ENCODE measurements around the gene FAM219A. TPM values are rescaled to one million over a fixed set of nuclear protein-coding genes. Genes with fewer than 3 reads are reported as not detected.

FAM219A gene
- total RNA-seq, 2 experiments from 2014 or later = 6.5 to 12.7 TPM

DNA sequence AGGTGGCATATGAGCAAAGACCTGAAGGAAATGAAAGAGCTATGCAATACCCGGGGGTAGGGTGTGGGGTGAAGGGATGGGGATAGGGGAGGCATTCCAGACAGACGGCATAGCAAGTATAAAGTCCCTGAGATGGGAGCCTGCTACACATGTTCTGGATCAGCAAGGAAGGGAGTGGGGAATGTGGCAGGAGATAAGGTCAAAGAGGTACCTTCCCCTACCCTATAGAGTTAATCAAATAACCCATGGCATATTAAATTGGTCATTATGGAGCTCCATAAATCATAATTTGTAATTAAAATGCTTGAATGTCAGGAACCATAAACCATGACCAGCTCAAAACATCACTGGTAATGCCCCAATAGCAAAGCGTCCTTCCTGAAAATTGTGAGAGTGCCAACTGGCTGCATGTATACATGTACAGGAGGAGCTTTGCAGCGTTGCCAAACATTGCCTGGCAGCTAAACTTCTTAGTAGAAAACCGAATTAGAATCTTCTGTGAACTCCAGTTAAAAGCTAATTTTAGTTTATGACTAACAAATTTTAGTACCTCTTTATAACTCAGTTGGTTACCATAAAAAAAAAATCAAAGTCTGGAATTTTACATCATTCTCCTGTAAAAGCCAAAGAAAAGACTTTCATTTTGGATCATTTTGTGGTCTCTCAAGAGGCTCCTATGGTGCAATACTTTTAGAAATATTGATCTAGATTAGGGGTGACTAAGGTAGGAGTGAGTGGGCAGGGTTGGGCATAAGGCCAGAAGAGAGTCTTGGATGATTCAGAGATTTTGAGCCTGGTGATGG is 4.9 kb upstream of the FAM219A start:
- Histone ChIP-seq H4K20me1 (ENCODE audit: insufficient read depth, low read length) (no peaks in the 10 kb centered on the region), H3K4me1 (ENCODE audit: insufficient read depth, low read length, poor library complexity, severe bottlenecking) (peaks cover 6% of the 10 kb centered on the region), H3K9me2 (ENCODE audit: insufficient read depth, low read length) (no peaks in the 10 kb centered on the region), H3K79me2 (ENCODE audit: insufficient read depth, low read depth, low read length) (no peaks in the 10 kb centered on the region), H3K9me3 (ENCODE audit: low read length) (no peaks in the 10 kb centered on the region), H3K4me3 (ENCODE audit: low read depth, low read length, poor library complexity, severe bottlenecking) (no peak overlapping the region), H2AFZ (ENCODE audit: low read length) (no peak overlapping the region), H3K27ac (ENCODE audit: low read depth, low read length, poor library complexity, severe bottlenecking) (no peak overlapping the region), H3K4me2 (ENCODE audit: low read length) (no peak overlapping the region), H3K36me3 (ENCODE audit: insufficient read depth, low read length) (no peaks in the 10 kb centered on the region)
- no peak for DNase-seq (ENCODE audit: low spot score)
- POLR2A ChIA-PET = interaction anchor here (0.6 to 0.8 kb wide), 3 partner anchors 11 to 701 kb away, joined by 3 read pairs; no protein-coding TSS in a partner anchor
- TF ChIP-seq CTCF (conservative IDR thresholded peaks at IDR 0.05; ENCODE audit: low read length) (no peak), EZH2phosphoT487 (IDR thresholded peaks at IDR 0.05; ENCODE audit: borderline replicate concordance, low read depth, low read length) (no peak)
- no TSS peak for BruUV-seq (replicated peaks)
- CTCF ChIA-PET (ENCODE audit: unreplicated experiment) = no interaction called here
- intact Hi-C loops (cut with micrococcal nuclease; ENCODE audit: unreplicated experiment) = no loop called here

DNA sequence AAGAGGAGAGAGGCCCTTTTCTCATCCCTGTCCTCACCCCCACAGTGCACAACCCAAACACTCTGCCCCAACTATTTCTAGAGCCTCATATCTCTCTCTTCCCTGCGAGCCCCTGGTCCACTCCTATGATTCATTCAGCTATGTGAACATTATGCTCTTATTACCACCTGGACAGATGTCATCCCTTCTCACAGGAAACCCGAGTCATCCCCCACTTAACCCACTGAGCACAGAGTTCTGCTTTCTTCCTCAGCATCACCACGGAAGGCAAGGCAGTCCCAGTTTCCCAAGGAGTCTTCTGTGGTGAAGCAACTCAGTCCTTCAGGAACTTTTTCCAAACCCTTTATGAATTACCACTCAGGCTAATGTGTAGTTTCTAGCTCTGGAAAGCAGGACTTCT is 1.6 kb upstream of the FAM219A start:
- no peaks in the 10 kb centered on the region for H3K36me3 ChIP-seq (ENCODE audit: insufficient read depth, low read length)
- no TSS peak for BruUV-seq (replicated peaks)
- no peak for TF ChIP-seq CTCF (conservative IDR thresholded peaks at IDR 0.05; ENCODE audit: low read length)
- no peak for TF ChIP-seq EZH2phosphoT487 (IDR thresholded peaks at IDR 0.05; ENCODE audit: borderline replicate concordance, low read depth, low read length)
- CTCF ChIA-PET (ENCODE audit: unreplicated experiment) = no interaction called here
- no peaks in the 10 kb centered on the region for H4K20me1 ChIP-seq (ENCODE audit: insufficient read depth, low read length)
- intact Hi-C loops (cut with micrococcal nuclease; ENCODE audit: unreplicated experiment) = no loop called here
- no peak overlapping the region for H3K4me3 ChIP-seq (ENCODE audit: low read depth, low read length, poor library complexity, severe bottlenecking)
- POLR2A ChIA-PET = interaction anchor here (0.5 kb wide), 1 partner anchor 492 kb away, joined by 3 read pairs; no protein-coding TSS in a partner anchor
- no peaks in the 10 kb centered on the region for H3K9me2 ChIP-seq (ENCODE audit: insufficient read depth, low read length)
- no peaks in the 10 kb centered on the region for H3K9me3 ChIP-seq (ENCODE audit: low read length)
- H3K4me2 ChIP-seq (ENCODE audit: low read length) = no peak overlapping the region
- DNase-seq (ENCODE audit: low spot score) = no peak
- no peak overlapping the region for H3K27ac ChIP-seq (ENCODE audit: low read depth, low read length, poor library complexity, severe bottlenecking)
- no peaks in the 10 kb centered on the region for H3K79me2 ChIP-seq (ENCODE audit: insufficient read depth, low read depth, low read length)
- H3K4me1 ChIP-seq (ENCODE audit: insufficient read depth, low read length, poor library complexity, severe bottlenecking) = peaks cover 25% of the 10 kb centered on the region
- H2AFZ ChIP-seq (ENCODE audit: low read length) = no peak overlapping the region

GRCh38 chr9:34459356-34459755 is 986 bp upstream of the FAM219A start:
- no TSS peak for BruUV-seq (replicated peaks)
- Histone ChIP-seq H2AFZ (ENCODE audit: low read length) (no peak overlapping the region; the same call in 1 of the 2 replicates), H3K9me3 (ENCODE audit: low read length) (no peaks in the 10 kb centered on the region), H3K27ac (ENCODE audit: low read depth, low read length, poor library complexity, severe bottlenecking) (no peak overlapping the region), H3K9me2 (ENCODE audit: insufficient read depth, low read length) (no peaks in the 10 kb centered on the region), H3K36me3 (ENCODE audit: insufficient read depth, low read length) (no peaks in the 10 kb centered on the region), H3K4me2 (ENCODE audit: low read length) (peak overlapping the region; percentile 68), H4K20me1 (ENCODE audit: insufficient read depth, low read length) (no peaks in the 10 kb centered on the region), H3K79me2 (ENCODE audit: insufficient read depth, low read depth, low read length) (no peaks in the 10 kb centered on the region), H3K4me1 (ENCODE audit: insufficient read depth, low read length, poor library complexity, severe bottlenecking) (peaks cover 25% of the 10 kb centered on the region), H3K4me3 (ENCODE audit: low read depth, low read length, poor library complexity, severe bottlenecking) (no peak overlapping the region)
- DNase-seq (ENCODE audit: low spot score) = no peak
- TF ChIP-seq EZH2phosphoT487 (IDR thresholded peaks at IDR 0.05; ENCODE audit: borderline replicate concordance, low read depth, low read length) (no peak), CTCF (conservative IDR thresholded peaks at IDR 0.05; ENCODE audit: low read length) (no peak)
- POLR2A ChIA-PET = no interaction called here
- intact Hi-C loops (cut with micrococcal nuclease; ENCODE audit: unreplicated experiment) = no loop called here
- CTCF ChIA-PET (ENCODE audit: unreplicated experiment) = no interaction called here
